OCI-LY7 (cell line): ENCODE measurements around the gene OXTR. TPM values are rescaled to one million over a fixed set of nuclear protein-coding genes. Genes with fewer than 3 reads are reported as not detected.

Experiments used
- BruUV-seq: library from RNA; stranded (reverse); fragments of 400-500 nt; replicated peaks from 2 replicates; lab custom pipeline; 2021; lab: Mats Ljungman, UMichigan
- CTCF ChIA-PET: fragments of 300-600 bp; sonication (Branson Sonifier 250); formaldehyde crosslinking; loops from one replicate; lab custom pipeline; 2022; ENCODE audit warnings: antibody characterized with exemption; ENCODE audit not compliant: unreplicated experiment; lab: Charles Lee
- POLR2A ChIA-PET: fragments of 300-600 bp; sonication (Branson Sonifier 250); formaldehyde crosslinking; loops from one replicate; lab custom pipeline; 2022; ENCODE audit warnings: antibody characterized with exemption; lab: Charles Lee
- DNase-seq: peaks from one replicate; pipeline ENCODE4 v3.0.0-alpha.2; 2015; ENCODE audit warnings: low spot score
- H2AFZ ChIP-seq: fragments of 200-600 bp; sonication (generic), shearing (Covaris generic); 2 replicates; pipeline ENCODE4 v1.6.1; 2014; ENCODE audit warnings: mild to moderate bottlenecking, antibody characterized with exemption, low read length, moderate library complexity
- H3K27ac ChIP-seq: fragments of 200-600 bp; sonication (generic); 2 replicates; pipeline ENCODE4 v1.5.1; 2014; ENCODE audit warnings: mixed run types, low read depth, mild to moderate bottlenecking, moderate library complexity, low read length, inconsistent platforms; ENCODE audit not compliant: poor library complexity, severe bottlenecking
- H3K36me3 ChIP-seq: fragments of 200-600 bp; sonication (generic); 2 replicates; pipeline ENCODE4 v1.6.1; 2014; ENCODE audit warnings: mild to moderate bottlenecking, antibody characterized with exemption, low read length, moderate library complexity, mixed read lengths; ENCODE audit not compliant: insufficient read depth
- H3K4me1 ChIP-seq: fragments of 200-600 bp; sonication (generic); 2 replicates; pipeline ENCODE4 v1.5.1; 2014; ENCODE audit warnings: mild to moderate bottlenecking, low read length; ENCODE audit not compliant: insufficient read depth, poor library complexity, severe bottlenecking
- H3K4me2 ChIP-seq: fragments of 200-600 bp; sonication (generic); 2 replicates; pipeline ENCODE4 v1.6.1; 2014; ENCODE audit warnings: mild to moderate bottlenecking, low read length
- H3K4me3 ChIP-seq: fragments of 200-600 bp; sonication (generic); 2 replicates; pipeline ENCODE4 v1.5.1; 2014; ENCODE audit warnings: mild to moderate bottlenecking, low read depth, low read length; ENCODE audit not compliant: poor library complexity, severe bottlenecking
- H3K79me2 ChIP-seq: fragments of 200-600 bp; sonication (generic); 2 replicates; pipeline ENCODE4 v1.6.1; 2016; ENCODE audit warnings: low read depth, mild to moderate bottlenecking, low read length, moderate library complexity, mixed read lengths; ENCODE audit not compliant: insufficient read depth
- H3K9me2 ChIP-seq: fragments of 200-600 bp; sonication (generic); 2 replicates; pipeline ENCODE4 v1.6.1; 2016; ENCODE audit warnings: mild to moderate bottlenecking, low read length, mixed read lengths; ENCODE audit not compliant: insufficient read depth
- H3K9me3 ChIP-seq: fragments of 200-600 bp; sonication (generic); 2 replicates; pipeline ENCODE4 v1.6.1; 2014; ENCODE audit warnings: mild to moderate bottlenecking, mixed run types, low read length, mixed read lengths
- H4K20me1 ChIP-seq: fragments of 200-600 bp; sonication (generic); 2 replicates; pipeline ENCODE4 v1.6.1; 2014; ENCODE audit warnings: mild to moderate bottlenecking, antibody characterized with exemption, low read length, moderate library complexity, mixed read lengths; ENCODE audit not compliant: insufficient read depth
- CTCF ChIP-seq: fragments of 200-600 bp; sonication (generic); conservative IDR thresholded peaks from 2 replicates; pipeline ENCODE4 v1.5.1; 2014; ENCODE audit warnings: mild to moderate bottlenecking, antibody characterized with exemption, low read length, moderate library complexity, mixed read lengths
- EZH2phosphoT487 ChIP-seq: fragments of 200-600 bp; sonication (generic); IDR thresholded peaks from 2 replicates; pipeline ENCODE4 v1.6.1; 2018; ENCODE audit warnings: low read depth, borderline replicate concordance, mild to moderate bottlenecking, mixed run types, antibody characterized with exemption, low read length, moderate library complexity, mixed read lengths
- intact Hi-C: fragments of 100-400 bp; cut with micrococcal nuclease; formaldehyde crosslinking; loops from one replicate; pipeline ENCODE4 v1.10.0; 2022; ENCODE audit not compliant: unreplicated experiment
- total RNA-seq, 2 experiments: library from RNA; depleted of rRNA in 1 of 2; stranded (reverse); fragments of >200 nt in 1 of 2; shearing (Covaris generic) in 1 of 2; gene quantifications; 2 replicates each; pipeline ENCODE4 v1.2.3, GENCODE V29; 2014 to 2022

Gene OXTR
- total RNA-seq, 2 experiments from 2014 or later: 0.82 to 2.0 TPM

GRCh38 chr3:8729479-8729878 lies 39.9 kb downstream of the OXTR start:
- TF ChIP-seq EZH2phosphoT487 (no peak), CTCF (no peak)
- intact Hi-C loops: no loop called here
- BruUV-seq: no TSS peak
- H3K36me3 ChIP-seq: no peaks in the 10 kb centered on the region
- DNase-seq: no peak
- no peak overlapping the region for H3K27ac ChIP-seq
- POLR2A ChIA-PET: interaction anchor here (0.6 kb wide), 1 partner anchor 93 kb away, joined by 3 read pairs; no protein-coding TSS in a partner anchor
- H4K20me1 ChIP-seq: no peaks in the 10 kb centered on the region
- H3K9me3 ChIP-seq: no peaks in the 10 kb centered on the region
- H2AFZ ChIP-seq: no peak overlapping the region
- H3K9me2 ChIP-seq: no peaks in the 10 kb centered on the region
- no peaks in the 10 kb centered on the region for H3K79me2 ChIP-seq
- no peak overlapping the region for H3K4me3 ChIP-seq
- H3K4me1 ChIP-seq: no peaks in the 10 kb centered on the region
- CTCF ChIA-PET: no interaction called here
- no peak overlapping the region for H3K4me2 ChIP-seq

- POLR2A ChIA-PET: no interaction called here
- Histone ChIP-seq H2AFZ (no peak overlapping the region), H3K4me2 (no peak overlapping the region), H4K20me1 (no peaks in the 10 kb centered on the region), H3K79me2 (no peaks in the 10 kb centered on the region), H3K9me3 (no peaks in the 10 kb centered on the region), H3K9me2 (no peaks in the 10 kb centered on the region), H3K36me3 (no peaks in the 10 kb centered on the region), H3K27ac (no peak overlapping the region), H3K4me1 (no peaks in the 10 kb centered on the region), H3K4me3 (no peak overlapping the region)
- intact Hi-C loops: no loop called here
- no peak for DNase-seq
- no TSS peak for BruUV-seq
- CTCF ChIA-PET: no interaction called here
- TF ChIP-seq EZH2phosphoT487 (no peak), CTCF (no peak)
These were observed 41.6 kb downstream of the OXTR start for GRCh38 chr3:8727605-8728512.
